ENCODE data around the gene FDX2.
"Not testable (repeated sequence)": the region's sequence is repeated elsewhere in the genome, so short reads cannot be mapped to it uniquely, and the experiment has no call there.

The FDX2 gene

GRCh38 chr19:10284065-10284959 is 31.5 kb downstream of the FDX2 start:
- DNase-seq (ENCODE audit: low read depth in 2 of 2), result no peak

GRCh38 chr19:10283301-10284064 is 32.3 kb downstream of the FDX2 start:
- no peak for DNase-seq (ENCODE audit: low read depth in 2 of 2)

GRCh38 chr19:10282043-10282442 is 33.8 kb downstream of the FDX2 start:
- DNase-seq (ENCODE audit: low read depth in 2 of 2), result not testable (repeated sequence)

GRCh38 chr19:10279737-10280442 is 35.9 kb downstream of the FDX2 start:
- no peak for DNase-seq (ENCODE audit: low read depth in 2 of 2)

- DNase-seq (ENCODE audit: low read depth in 2 of 2), result no peak
These were observed 36.9 kb downstream of the FDX2 start for GRCh38 chr19:10278935-10279334.

- DNase-seq (ENCODE audit: low read depth in 2 of 2), result no peak
These were observed 37.8 kb downstream of the FDX2 start for GRCh38 chr19:10277795-10278589.

GRCh38 chr19:10274589-10274988 is 41.2 kb downstream of the FDX2 start:
- DNase-seq (ENCODE audit: low read depth in 2 of 2), result no peak

- DNase-seq (ENCODE audit: low read depth in 2 of 2), result no peak
These were observed 44.2 kb downstream of the FDX2 start for GRCh38 chr19:10271543-10272086.

- DNase-seq (ENCODE audit: low read depth in 2 of 2), result peak in 1 of 2 experiments; percentile 70
These were observed 45.0 kb downstream of the FDX2 start, which contains the start of gene ICAM1 for GRCh38 chr19:10270616-10271394. Gene ICAM1 (plus strand): TSS chr19:10271120. CDS start chr19:10271160, 40 bp downstream.

GRCh38 chr19:10270180-10270615 is 45.6 kb downstream of the FDX2 start:
- peak in 1 of 2 experiments; percentile 77 for DNase-seq (ENCODE audit: low read depth in 2 of 2)

GRCh38 chr19:10269333-10270179 is 46.3 kb downstream of the FDX2 start:
- peak; percentile 70 to 88 for DNase-seq (ENCODE audit: low read depth in 2 of 2)

- DNase-seq (ENCODE audit: low read depth in 2 of 2), result no peak
These were observed 47.7 kb downstream of the FDX2 start for GRCh38 chr19:10268071-10268470.

GRCh38 chr19:10266706-10267105 is 49.1 kb downstream of the FDX2 start:
- no peak for DNase-seq (ENCODE audit: low read depth in 2 of 2)

- DNase-seq (ENCODE audit: low read depth in 2 of 2), result no peak
These were observed 53.0 kb downstream of the FDX2 start for GRCh38 chr19:10262771-10263170.

- DNase-seq (ENCODE audit: low read depth in 2 of 2), result peak; percentile 42 to 62
These were observed 55.7 kb downstream of the FDX2 start for GRCh38 chr19:10260141-10260584.
